AG20443 (cell line): ENCODE results near the gene NTN4.
"Not testable (repeated sequence)": the region's sequence is repeated elsewhere in the genome, so short reads cannot be mapped to it uniquely, and the experiment has no call there.

Experiments used
- DNase-seq: peaks from one replicate; pipeline ENCODE4 v3.0.0; 2012; ENCODE audit warnings: low spot score, mixed read lengths

The NTN4 gene

DNA sequence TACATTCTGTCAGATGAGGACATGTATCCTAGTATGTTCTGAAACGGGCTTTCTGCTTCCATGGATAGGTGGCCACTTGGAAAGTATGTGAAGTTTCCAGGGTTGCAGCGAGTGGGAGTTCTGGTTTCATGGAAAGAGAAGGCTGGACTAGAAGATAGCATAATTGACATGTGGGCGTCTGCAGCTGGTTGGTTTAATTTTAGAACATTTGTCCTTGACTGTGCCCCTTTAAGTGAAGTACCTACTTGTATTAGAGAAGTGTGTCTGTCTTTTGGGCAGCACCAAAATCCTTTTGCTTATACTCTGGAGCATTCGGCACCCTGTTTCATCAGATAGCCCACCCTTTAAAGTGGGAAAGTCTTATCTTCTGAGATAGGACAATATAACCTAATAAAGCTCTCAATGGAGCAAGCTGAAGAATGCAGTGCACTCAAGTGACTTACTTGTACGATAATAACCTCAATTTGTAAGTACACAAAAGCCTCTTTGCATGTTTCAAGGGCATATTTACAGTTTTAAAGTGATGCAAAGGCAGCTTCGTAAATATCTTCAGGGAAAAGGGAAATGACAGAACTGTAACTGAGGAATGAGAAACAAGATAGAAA is 35.2 kb downstream of the NTN4 start:
- DNase-seq, result no peak

- DNase-seq, result not testable (repeated sequence)
Measured at GRCh38 chr12:95746062-95746461, 44.5 kb downstream of the NTN4 start.

- DNase-seq, result no peak
Measured at GRCh38 chr12:95742586-95742985, 48.0 kb downstream of the NTN4 start.

GRCh38 chr12:95741635-95742034 is 48.9 kb downstream of the NTN4 start:
- DNase-seq, result no peak

GRCh38 chr12:95740751-95741150 is 49.8 kb downstream of the NTN4 start:
- DNase-seq, result no peak

DNA sequence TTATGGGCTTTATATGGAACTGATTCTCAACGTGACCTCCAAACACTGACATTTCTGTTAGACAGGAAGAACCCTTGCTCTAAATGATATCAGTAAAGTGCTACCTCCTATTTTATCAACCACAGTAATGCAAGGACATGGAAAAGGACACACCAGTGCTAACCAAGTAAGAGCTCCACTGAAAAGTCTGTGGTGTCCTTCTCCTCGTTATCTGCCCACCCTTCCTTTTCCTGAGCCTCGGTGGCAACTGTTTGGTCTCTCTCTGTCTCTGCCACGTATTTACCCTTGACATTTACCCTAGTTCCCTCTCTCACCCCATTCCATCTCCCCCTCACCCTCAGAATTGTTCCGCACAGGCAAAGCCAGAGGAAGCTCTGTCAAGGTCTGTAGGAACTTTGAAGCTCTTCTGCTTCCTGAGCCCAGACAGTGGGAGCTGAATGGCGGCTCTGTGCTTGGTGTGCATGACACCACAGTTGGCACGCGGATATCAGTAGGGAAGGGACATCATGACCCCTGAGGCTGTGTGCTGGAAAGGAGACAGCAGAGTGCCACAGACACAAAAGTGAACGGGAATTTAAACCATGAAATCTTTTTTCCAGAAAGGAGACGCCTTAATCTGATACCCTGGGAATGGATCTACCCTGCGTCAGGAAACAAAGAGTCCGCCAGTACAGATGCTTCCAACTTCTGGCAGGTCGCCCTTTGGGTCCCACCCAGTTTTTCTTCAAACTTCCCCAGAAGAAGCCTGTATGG is 50.8 kb downstream of the NTN4 start:
- no peak for DNase-seq

DNA sequence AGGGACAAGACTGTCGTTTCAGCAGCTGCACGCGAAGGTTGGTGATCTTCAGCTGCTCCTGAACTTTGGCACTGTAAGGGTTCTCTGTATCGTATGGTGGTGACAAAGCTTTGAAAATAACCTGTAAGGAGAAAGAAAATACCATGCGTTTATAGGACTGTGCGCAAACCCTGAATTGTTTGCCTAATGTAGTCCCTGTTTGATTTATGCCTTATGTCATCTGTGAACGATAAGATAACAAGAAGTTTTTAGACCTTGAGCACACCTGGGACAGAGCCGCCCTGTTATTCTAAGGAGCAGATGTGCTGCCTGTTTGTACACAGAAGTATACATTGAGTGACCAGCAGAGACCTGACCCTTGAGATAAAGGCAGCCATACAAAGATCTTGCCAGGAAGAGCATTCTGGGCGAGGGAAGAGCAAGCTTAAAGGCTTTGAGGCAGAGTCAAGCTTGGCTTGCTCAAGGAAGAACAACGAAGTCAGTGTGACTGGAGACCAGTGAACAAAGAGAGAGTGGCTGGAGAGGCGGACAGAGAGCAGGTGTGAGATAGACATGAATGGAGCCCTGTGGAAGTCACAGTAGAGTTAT is 52.4 kb downstream of the NTN4 start:
- no peak for DNase-seq

DNA sequence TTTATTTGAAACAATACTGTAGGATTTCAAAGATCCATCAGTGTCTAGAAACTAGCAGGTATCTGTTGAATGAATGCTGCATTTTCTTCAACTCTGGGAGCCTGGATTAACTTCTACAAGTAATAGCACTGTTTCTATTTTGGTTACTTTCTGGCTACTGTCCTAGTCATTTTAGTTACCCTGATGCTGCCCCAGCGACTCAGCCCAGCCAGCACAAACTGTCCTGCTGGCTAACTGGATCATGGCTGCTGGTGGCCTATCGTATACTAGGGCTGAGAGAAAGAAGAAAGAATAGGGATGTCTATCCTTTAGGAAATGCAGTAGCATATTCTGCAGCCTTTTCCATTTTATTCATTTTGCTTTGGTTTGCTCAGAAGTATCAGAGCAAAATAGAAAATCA is 53.9 kb downstream of the NTN4 start:
- DNase-seq, result peak; percentile 49

DNA sequence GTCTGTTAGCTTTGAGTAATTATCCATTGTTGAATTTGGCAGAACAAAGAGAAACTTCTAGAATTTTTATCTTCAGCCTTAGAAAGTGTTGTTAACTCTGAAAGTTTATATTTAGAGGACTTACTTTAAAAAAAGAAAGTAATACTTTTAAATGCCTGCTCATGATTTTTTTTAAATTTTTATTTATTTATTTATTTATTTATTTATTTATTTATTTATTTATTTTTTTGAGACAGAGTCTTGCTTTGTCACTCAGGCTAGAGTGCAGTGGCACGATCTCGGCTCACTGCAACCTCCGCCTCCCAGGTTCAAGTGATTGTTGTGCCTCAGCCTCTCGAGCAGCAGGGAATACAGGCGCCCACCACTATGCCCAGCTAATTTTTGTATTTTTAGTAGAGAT is 54.8 kb downstream of the NTN4 start:
- not testable (repeated sequence) for DNase-seq

- peak; percentile 79 for DNase-seq
Measured at GRCh38 chr12:95733141-95733825, 57.3 kb downstream of the NTN4 start.

GRCh38 chr12:95731519-95731958 is 59.0 kb downstream of the NTN4 start:
- no peak for DNase-seq

DNA sequence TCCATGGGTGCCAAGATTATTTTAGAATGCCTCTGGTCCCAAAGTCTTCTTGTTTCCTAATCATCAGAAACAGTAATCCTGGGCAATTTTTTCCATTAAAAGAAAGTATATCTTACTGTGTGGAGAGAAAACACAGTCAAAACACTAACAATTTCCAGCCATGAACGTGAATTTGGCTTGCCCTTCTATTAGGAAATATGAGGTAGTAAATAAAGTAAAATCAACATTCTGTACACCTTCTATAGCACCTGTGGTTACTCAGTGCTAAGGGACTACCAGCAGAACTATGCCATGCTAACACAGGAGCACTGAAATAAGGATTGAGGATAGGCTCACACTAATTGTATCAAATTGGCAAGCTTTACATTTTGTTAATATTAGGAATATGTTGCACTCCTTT is 60.1 kb downstream of the NTN4 start:
- DNase-seq, result no peak

DNA sequence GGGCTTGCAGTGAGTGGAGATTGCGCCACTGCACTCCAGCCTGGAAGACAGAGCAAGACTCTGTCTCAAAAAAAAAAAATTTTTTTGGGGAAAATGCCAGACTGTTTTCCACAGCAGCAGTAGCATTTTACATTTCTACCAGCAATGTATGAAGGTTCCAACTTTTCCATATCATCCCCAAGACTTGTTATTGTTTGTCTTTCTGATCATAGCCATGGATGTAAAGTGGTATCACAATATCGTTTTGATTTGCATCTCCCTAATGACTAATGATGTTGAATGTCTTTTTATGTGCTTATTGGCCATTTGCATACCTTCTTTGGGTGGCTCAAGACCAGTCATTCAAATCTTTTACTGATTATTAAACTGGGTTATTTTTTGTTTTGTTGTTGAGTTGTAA is 63.7 kb downstream of the NTN4 start:
- DNase-seq, result no peak

DNA sequence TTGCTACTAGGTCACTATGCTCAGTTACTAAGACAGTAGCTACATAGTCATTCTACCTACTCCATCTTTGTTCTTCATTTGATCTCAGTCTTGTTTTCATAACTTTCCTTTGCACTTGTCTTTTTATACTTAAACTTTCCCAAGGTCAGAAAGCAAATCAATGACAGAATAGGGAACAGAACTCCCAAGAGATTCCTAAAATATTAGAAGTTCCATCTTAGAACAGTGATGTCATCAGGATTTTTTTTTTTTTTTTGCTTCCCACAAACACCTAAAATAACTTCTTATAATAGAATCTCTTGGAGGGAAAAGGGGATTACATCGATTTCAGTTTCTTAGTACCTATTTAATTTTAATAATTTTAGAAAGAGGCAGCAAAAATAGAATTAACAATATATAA is 65.8 kb downstream of the NTN4 start:
- no peak for DNase-seq

GRCh38 chr12:95723693-95724384 is 66.7 kb downstream of the NTN4 start:
- DNase-seq, result no peak

DNA sequence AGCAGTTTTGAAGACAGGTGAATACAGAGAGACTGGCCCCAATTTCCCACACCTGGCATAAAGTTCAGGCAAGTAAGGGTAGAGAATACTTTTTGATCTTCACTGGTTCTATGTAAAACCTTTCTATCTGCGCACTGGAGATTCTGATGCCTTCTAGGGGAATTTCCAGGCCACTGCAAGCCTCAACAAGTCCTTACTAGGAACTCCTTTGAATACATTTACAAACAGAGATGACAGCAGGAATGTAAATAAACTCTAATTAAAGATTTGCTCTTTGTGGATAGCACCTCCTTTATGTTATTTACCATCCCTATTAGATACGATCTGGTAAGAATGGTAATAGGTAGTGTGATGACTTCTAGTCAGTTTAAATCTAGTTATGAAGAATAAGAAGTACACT is 69.2 kb downstream of the NTN4 start:
- no peak for DNase-seq

DNA sequence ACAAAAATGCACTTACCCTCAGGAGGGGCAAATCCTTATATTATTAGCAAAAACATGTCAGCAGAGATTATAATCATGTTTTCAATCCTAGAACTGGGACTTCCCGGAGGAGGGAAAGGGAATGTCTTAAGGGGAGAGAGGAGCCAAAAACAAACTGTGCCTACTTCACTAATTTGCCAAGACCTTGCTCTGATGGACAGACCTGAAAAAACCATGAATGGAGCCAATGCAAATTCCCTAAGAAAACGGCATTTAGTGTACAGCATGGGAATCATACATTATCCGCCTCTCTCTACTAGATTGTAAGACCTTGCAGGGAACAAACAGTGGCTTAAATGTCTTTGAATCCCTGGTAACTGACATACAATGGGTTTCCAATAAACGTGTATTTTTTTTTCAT is 70.4 kb downstream of the NTN4 start:
- DNase-seq, result no peak

- DNase-seq, result no peak
Measured at GRCh38 chr12:95718772-95719171, 71.8 kb downstream of the NTN4 start.

DNA sequence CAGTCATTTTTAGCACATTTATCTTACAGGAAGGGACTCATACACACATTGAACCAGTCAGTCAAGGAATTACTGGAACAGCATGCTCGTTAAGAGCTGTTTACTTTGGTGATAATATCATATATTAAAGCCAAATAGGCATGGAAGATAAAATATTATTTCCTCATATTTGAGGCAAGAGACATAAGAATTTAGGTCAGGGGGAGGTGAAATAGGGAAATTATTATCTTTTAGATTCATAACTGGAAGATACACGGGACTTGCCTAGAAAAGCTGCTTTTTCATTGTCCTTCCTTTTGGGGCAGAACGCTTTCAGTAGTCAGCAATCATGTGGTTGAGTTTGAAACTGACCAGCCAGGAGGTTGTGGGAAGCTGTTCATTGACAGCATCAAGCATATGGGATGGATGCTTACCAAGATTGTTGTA is 72.5 kb downstream of the NTN4 start:
- no peak for DNase-seq

- DNase-seq, result no peak
Measured at GRCh38 chr12:95717316-95717928, 73.1 kb downstream of the NTN4 start.

DNA sequence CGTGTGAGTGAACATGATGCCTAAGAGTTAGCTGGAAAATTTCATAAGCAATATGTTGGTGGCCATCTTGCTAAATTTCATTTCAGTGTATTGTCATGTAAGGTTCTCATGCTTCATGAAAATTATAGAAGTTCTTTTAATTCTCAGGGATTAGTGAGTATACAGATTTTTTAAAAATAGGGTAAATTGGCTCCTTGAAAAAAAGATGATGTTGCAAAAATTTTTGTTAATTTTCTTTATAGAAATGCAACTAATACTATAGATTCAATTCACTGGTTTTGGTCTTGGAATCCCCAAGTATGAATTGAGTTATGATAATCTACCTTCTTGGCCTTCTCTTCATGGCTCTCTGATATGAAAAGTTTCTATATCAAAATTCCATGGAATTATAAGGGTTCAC is 75.4 kb downstream of the NTN4 start:
- no peak for DNase-seq

DNA sequence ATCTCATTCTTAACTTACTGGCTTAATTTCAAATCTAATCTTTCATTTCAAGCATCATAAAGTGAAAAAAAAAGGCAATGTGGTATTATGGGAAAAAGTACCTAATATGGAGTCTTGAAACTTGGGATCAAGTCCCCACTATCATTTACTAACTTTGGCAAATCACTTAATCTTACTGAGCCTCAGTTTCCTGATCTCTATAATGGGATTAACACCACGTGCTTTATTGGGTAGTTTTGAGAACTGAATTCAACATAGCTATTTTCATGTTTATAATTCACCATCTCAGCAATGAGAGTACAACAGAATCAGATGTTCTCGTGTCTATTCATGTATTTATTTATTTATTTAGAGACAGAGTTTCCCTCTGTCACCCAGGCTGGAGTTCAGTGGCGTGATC is 78.3 kb downstream of the NTN4 start:
- no peak for DNase-seq
